ENCODE measurements around the gene TBCD. TPM values are rescaled to one million over a fixed set of nuclear protein-coding genes. Genes with fewer than 3 reads are reported as not detected.

The TBCD gene
- total and polyA plus RNA-seq, 12 donors: 41.3 to 107 (median 52.4) TPM

- Histone ChIP-seq H3K4me1 (no peaks in the 10 kb centered on the region), H3K9me3 (peaks cover 0 to 76% (median 26%) of the 10 kb centered on the region in 11 donors), H3K27me3 (no peaks in the 10 kb centered on the region), H3K27ac (no peak overlapping the region), H3K36me3 (peaks cover 0 to 51% (median 27%) of the 10 kb centered on the region in 9 donors), H3K4me3 (no peak overlapping the region)
- TF ChIP-seq CTCF (IDR thresholded peaks at IDR 0.05): no peak
- DNase-seq: no peak
- peak in 6 of 8 donors; percentile 17 to 47 (median 22) for ATAC-seq
- intact Hi-C loops (cut with DNase I): no loop called here
- 95 to 97% methylated on average over 11 of the region's 11 CpGs for WGBS, 2 donors
Measured at GRCh38 chr17:82947051-82947991, 195.5 kb downstream of the TBCD start.

DNA sequence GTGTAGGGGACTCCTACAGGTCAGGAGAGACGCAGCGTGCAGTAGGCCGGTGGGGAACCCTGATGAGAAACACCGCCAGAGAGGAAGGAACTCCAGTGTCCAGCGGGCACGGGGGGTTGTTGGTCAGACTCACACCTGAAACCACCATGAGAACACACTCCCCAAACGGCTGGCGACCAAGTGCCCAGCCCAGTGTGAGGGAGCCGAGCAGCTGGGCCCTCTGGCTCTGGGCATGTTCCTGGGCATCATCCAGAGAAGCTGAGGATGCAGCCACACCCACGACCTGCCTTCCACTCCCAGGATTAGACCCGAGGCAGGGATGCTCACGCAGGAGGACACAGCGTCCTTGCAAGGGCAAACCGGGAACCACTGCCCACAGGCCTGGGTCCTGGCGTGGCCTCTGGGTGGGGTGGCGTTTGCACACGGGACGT, 196.2 kb downstream of the TBCD start:
- Histone ChIP-seq H3K36me3 (peaks cover 0 to 43% (median 20%) of the 10 kb centered on the region in 9 donors), H3K4me3 (no peak overlapping the region), H3K27ac (no peak overlapping the region), H3K9me3 (peaks cover 0 to 84% (median 26%) of the 10 kb centered on the region in 11 donors), H3K27me3 (no peaks in the 10 kb centered on the region), H3K4me1 (no peaks in the 10 kb centered on the region)
- intact Hi-C loops (cut with DNase I): no loop called here
- TF ChIP-seq CTCF (IDR thresholded peaks at IDR 0.05): no peak
- 95 to 98% methylated on average over 18 of the region's 18 CpGs for WGBS, 2 donors
- no peak for DNase-seq
- ATAC-seq: peak in 1 of 8 donors; percentile 35

GRCh38 chr17:82948957-82949356, 197.1 kb downstream of the TBCD start:
- no peak for TF ChIP-seq CTCF (IDR thresholded peaks at IDR 0.05)
- Histone ChIP-seq H3K36me3 (peaks cover 0 to 34% (median 11%) of the 10 kb centered on the region in 9 donors), H3K9me3 (peaks cover 0 to 86% (median 23%) of the 10 kb centered on the region in 11 donors), H3K4me1 (no peaks in the 10 kb centered on the region), H3K27ac (no peak overlapping the region), H3K27me3 (no peaks in the 10 kb centered on the region), H3K4me3 (no peak overlapping the region)
- DNase-seq (no peak), ATAC-seq (no peak)
- 97 to 98% methylated on average over 5 of the region's 5 CpGs for WGBS, 2 donors
- intact Hi-C loops (cut with DNase I): no loop called here

- 95 to 99% methylated on average over 20 of the region's 20 CpGs for WGBS, 2 donors
- intact Hi-C loops (cut with DNase I): no loop called here
- DNase-seq: no peak
Measured at GRCh38 chr17:82949361-82949760, 197.5 kb downstream of the TBCD start.

More at GRCh38 chr17:82949361-82949760, 197.5 kb downstream of the TBCD start:
- TF ChIP-seq CTCF (IDR thresholded peaks at IDR 0.05): no peak
- no peaks in the 10 kb centered on the region for H3K4me1 ChIP-seq
- no peak overlapping the region for H3K27ac ChIP-seq
- no peak for ATAC-seq
- H3K27me3 ChIP-seq: no peaks in the 10 kb centered on the region
- H3K9me3 ChIP-seq: peaks cover 0 to 86% (median 19%) of the 10 kb centered on the region in 11 donors
- H3K36me3 ChIP-seq: peaks cover 0 to 30% (median 7%) of the 10 kb centered on the region in 9 donors
- H3K4me3 ChIP-seq: no peak overlapping the region
